Measurements from ENCODE around the gene FBN2. TPM values are rescaled to one million over a fixed set of nuclear protein-coding genes. Genes with fewer than 3 reads are reported as not detected.

The FBN2 gene
- total and polyA plus RNA-seq, 2 of the 4 experiments (the other 2 are of a cell fraction) = 26.7 to 69.0 TPM

DNA sequence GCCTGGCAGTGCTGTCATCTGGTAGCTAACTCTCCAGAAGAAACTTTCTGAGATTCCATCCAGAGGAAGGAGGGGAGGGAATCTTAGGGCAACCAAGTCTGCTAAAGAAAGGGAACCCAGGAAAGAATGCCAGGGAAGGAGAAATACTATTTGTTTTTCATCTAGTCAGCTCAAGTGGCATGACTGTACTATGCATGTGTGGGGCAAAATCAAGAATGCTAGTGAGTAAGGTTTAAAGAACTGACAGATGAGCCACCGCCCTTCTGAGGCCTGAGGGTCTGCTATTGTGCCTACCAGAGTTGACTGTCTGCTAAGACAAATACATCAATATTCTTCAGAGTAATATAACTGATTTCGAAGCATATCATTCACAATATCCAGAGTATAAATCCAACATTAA, 250.3 kb downstream of the FBN2 start:
- in situ Hi-C loops (cut with MboI; ENCODE audit: low sequenced_read_pairs) = no loop called here

More for the DNA sequence above, 250.3 kb downstream of the FBN2 start:
- Histone ChIP-seq H3K9ac (ENCODE audit: low read depth, low read length) (no peak overlapping the region), H2AK5ac (ENCODE audit: low read depth, low read length) (no peak overlapping the region), H4K8ac (ENCODE audit: low read depth in 2 of 2, low read length in 2 of 2) (no peak overlapping the region), H4K20me1 (ENCODE audit: insufficient read depth, low read length) (no peaks in the 10 kb centered on the region), H4K91ac (ENCODE audit: insufficient read depth, low read depth, low read length) (no peak overlapping the region), H3K27ac (ENCODE audit: insufficient read depth, low read length) (no peak overlapping the region), H3K4ac (ENCODE audit: low read depth, low read length) (no peak overlapping the region), H3K14ac (replicated peaks; ENCODE audit: low read depth, low read length) (no peak overlapping the region), H3K56ac (ENCODE audit: extremely low read depth, insufficient read depth, low read length) (no peak overlapping the region), H3K36me3 (ENCODE audit: control insufficient read depth, insufficient read depth, low read length) (peaks cover 30% of the 10 kb centered on the region), H2BK15ac (ENCODE audit: low read depth, low read length) (no peak overlapping the region), H2BK120ac (ENCODE audit: low read depth, low read length) (no peak overlapping the region), H2AFZ (replicated peaks; ENCODE audit: low read length, poor library complexity) (no peak overlapping the region), H3K9me1 (ENCODE audit: insufficient read depth, low read length) (peaks cover 7% of the 10 kb centered on the region; the same call in 1 of the 2 replicates), H3K27me3 (ENCODE audit: control insufficient read depth, insufficient read depth, low read length) (no peaks in the 10 kb centered on the region), H3K18ac (ENCODE audit: low read depth, low read length) (no peak overlapping the region), H3K23ac (ENCODE audit: low read depth, low read length) (no peak overlapping the region), H3K9me3 (ENCODE audit: control insufficient read depth, insufficient read depth, low read length) (no peaks in the 10 kb centered on the region), H3K4me3 (ENCODE audit: insufficient read depth, low read depth, low read length) (no peak overlapping the region), H3K4me2 (ENCODE audit: low read depth, low read length) (no peak overlapping the region), H3K4me1 (ENCODE audit: control insufficient read depth, insufficient read depth, low read length) (no peaks in the 10 kb centered on the region), H2AK9ac (replicated peaks; ENCODE audit: low read depth, low read length, poor library complexity) (no peak overlapping the region), H3K79me1 (ENCODE audit: low read depth in 1 of 2, low read length in 2 of 2) (no peaks in the 10 kb centered on the region), H2BK5ac (ENCODE audit: low read depth, low read length, poor library complexity, severe bottlenecking) (no peak overlapping the region), H4K5ac (ENCODE audit: low read depth, low read length) (no peak overlapping the region), H2BK20ac (ENCODE audit: low read depth, low read length) (no peak overlapping the region)
- 100% methylated on average over 1 of the region's 2 CpGs; no CpG with 5 or more reads in 1 of the 2 experiments for WGBS, 2 experiments (ENCODE audit: extremely low coverage in 2 of 2, insufficient read length in 1 of 2)
- intact Hi-C loops (cut with micrococcal nuclease) (loop anchor here (10.0 kb wide), 1 partner anchor 753 kb away; no protein-coding TSS in a partner anchor), dilution Hi-C loops (cut with HindIII; ENCODE audit: low sequenced_read_pairs, unreplicated experiment) (no loop called here)
- no peak for TF ChIP-seq MXI1 (IDR thresholded peaks at IDR 0.05; ENCODE audit: borderline replicate concordance, low read depth, low read length)
- no peak for TF ChIP-seq RFX5 (IDR thresholded peaks at IDR 0.05; ENCODE audit: low read depth, low read length)
- TF ChIP-seq BHLHE40 (IDR thresholded peaks at IDR 0.05; ENCODE audit: low read depth, low read length) = no peak
- TF ChIP-seq USF2 (IDR thresholded peaks at IDR 0.05; ENCODE audit: low read depth, low read length) = no peak
- no peak for TF ChIP-seq CEBPB (IDR thresholded peaks at IDR 0.05; ENCODE audit: low read depth, low read length)
- TF ChIP-seq FOS (IDR thresholded peaks at IDR 0.05; ENCODE audit: low read depth, low read length) = no peak
- no peak for TF ChIP-seq POLR2A (IDR thresholded peaks at IDR 0.05; ENCODE audit: low read depth, low read length)
- no peak for TF ChIP-seq RAD21 (IDR thresholded peaks at IDR 0.05; ENCODE audit: low read length)
- TF ChIP-seq CHD1 (IDR thresholded peaks at IDR 0.05; ENCODE audit: low read depth, low read length) = no peak
- no peak for TF ChIP-seq RCOR1 (IDR thresholded peaks at IDR 0.05; ENCODE audit: insufficient replicate concordance, low read length)
- no peak for TF ChIP-seq MAFK (IDR thresholded peaks at IDR 0.05; ENCODE audit: low read depth, low read length)
- TF ChIP-seq, protein P1, sequence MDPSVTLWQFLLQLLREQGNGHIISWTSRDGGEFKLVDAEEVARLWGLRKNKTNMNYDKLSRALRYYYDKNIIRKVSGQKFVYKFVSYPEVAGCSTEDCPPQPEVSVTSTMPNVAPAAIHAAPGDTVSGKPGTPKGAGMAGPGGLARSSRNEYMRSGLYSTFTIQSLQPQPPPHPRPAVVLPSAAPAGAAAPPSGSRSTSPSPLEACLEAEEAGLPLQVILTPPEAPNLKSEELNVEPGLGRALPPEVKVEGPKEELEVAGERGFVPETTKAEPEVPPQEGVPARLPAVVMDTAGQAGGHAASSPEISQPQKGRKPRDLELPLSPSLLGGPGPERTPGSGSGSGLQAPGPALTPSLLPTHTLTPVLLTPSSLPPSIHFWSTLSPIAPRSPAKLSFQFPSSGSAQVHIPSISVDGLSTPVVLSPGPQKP (IDR thresholded peaks at IDR 0.05; ENCODE audit: borderline replicate concordance, low read depth, low read length) = no peak
- no peak for TF ChIP-seq NFE2L2 (IDR thresholded peaks at IDR 0.05; ENCODE audit: low read depth, low read length)
- no peak for TF ChIP-seq SMC3 (IDR thresholded peaks at IDR 0.05; ENCODE audit: low read depth, low read length)
- TF ChIP-seq CTCF (conservative IDR thresholded peaks at IDR 0.05; ENCODE audit: low read depth, low read length) = no peak
- TF ChIP-seq MAZ (IDR thresholded peaks at IDR 0.05; ENCODE audit: borderline replicate concordance, low read depth, low read length) = no peak
- CTCF ChIA-PET = no interaction called here
- ATAC-seq (ENCODE audit: low read depth) (no peak), DNase-seq (no peak)
- POLR2A ChIA-PET (ENCODE audit: unreplicated experiment) = no interaction called here
- BruUV-seq (replicated peaks) = no TSS peak
